ENCODE data around the gene DUSP7.

- no peak for TF ChIP-seq CTCF (conservative IDR thresholded peaks at IDR 0.05; ENCODE audit: low read depth, low read length)
- no peak for TF ChIP-seq EZH2 (IDR thresholded peaks at IDR 0.05; ENCODE audit: borderline replicate concordance, low read depth, low read length, poor library complexity, severe bottlenecking)
Measured at GRCh38 chr3:52025453-52025852, 30.9 kb downstream of the DUSP7 start.

All from A673 (cell line).